OCI-LY1 (cell line): ENCODE results near the gene BMP8B.

ENCODE experiments used
- H2AFZ ChIP-seq: fragments of 200-600 bp; sonication (generic), shearing (Covaris generic); 2 replicates; pipeline ENCODE4 v1.6.0; 2014; ENCODE audit warnings: antibody characterized with exemption, mild to moderate bottlenecking, low read length
- H3F3A ChIP-seq: fragments of 200-600 bp; sonication (generic), shearing (Covaris generic); 2 replicates; pipeline ENCODE4 v1.6.0; 2014; ENCODE audit warnings: mild to moderate bottlenecking, antibody characterized with exemption, low read length, moderate library complexity; ENCODE audit not compliant: insufficient read depth
- H3K27ac ChIP-seq: fragments of 200-600 bp; sonication (generic); 2 replicates; pipeline ENCODE4 v1.5.1; 2014; ENCODE audit warnings: low read length, mixed run types, mild to moderate bottlenecking, low read depth; ENCODE audit not compliant: poor library complexity, severe bottlenecking
- H3K27me3 ChIP-seq: fragments of 200-600 bp; sonication (generic); 2 replicates; pipeline ENCODE4 v1.6.0; 2014; ENCODE audit warnings: antibody characterized with exemption, mild to moderate bottlenecking, low read length, moderate library complexity; ENCODE audit not compliant: insufficient read depth
- H3K36me3 ChIP-seq: fragments of 200-600 bp; sonication (generic); 2 replicates; pipeline ENCODE4 v1.6.1; 2014; ENCODE audit warnings: mild to moderate bottlenecking, antibody characterized with exemption, low read length, moderate library complexity, mixed read lengths; ENCODE audit not compliant: insufficient read depth
- H3K4me1 ChIP-seq: fragments of 200-600 bp; sonication (generic); 2 replicates; pipeline ENCODE4 v1.5.1; 2014; ENCODE audit warnings: mild to moderate bottlenecking, low read length, moderate library complexity; ENCODE audit not compliant: insufficient read depth, severe bottlenecking
- H3K4me2 ChIP-seq: fragments of 200-600 bp; sonication (generic), shearing (Covaris generic); 2 replicates; pipeline ENCODE4 v1.6.1; 2014; ENCODE audit warnings: low read length
- H3K4me3 ChIP-seq: fragments of 200-600 bp; sonication (generic); 2 replicates; pipeline ENCODE4 v1.5.1; 2014; ENCODE audit warnings: low read length, low read depth, mild to moderate bottlenecking, mixed read lengths; ENCODE audit not compliant: poor library complexity, severe bottlenecking
- H3K79me2 ChIP-seq: fragments of 200-600 bp; shearing (Covaris generic); 2 replicates; pipeline ENCODE4 v1.6.1; 2016; ENCODE audit warnings: mixed run types, low read length, mixed read lengths; ENCODE audit not compliant: insufficient read depth
- H3K9ac ChIP-seq: fragments of 200-600 bp; sonication (generic), shearing (Covaris generic); 2 replicates; pipeline ENCODE4 v1.6.1; 2014; ENCODE audit warnings: mild to moderate bottlenecking, low read length, mixed read lengths
- H3K9me2 ChIP-seq: fragments of 200-600 bp; sonication (generic), shearing (Covaris generic); 2 replicates; pipeline ENCODE4 v1.6.1; 2014; ENCODE audit warnings: low read depth, mild to moderate bottlenecking, low read length, mixed read lengths
- H3K9me3 ChIP-seq: fragments of 200-600 bp; shearing (Covaris generic); 2 replicates; pipeline ENCODE4 v1.6.1; 2014; ENCODE audit warnings: low read length, mixed read lengths
- H4K20me1 ChIP-seq: fragments of 200-600 bp; sonication (generic), shearing (Covaris generic); 2 replicates; pipeline ENCODE4 v1.6.0; 2016; ENCODE audit warnings: mild to moderate bottlenecking, low read length; ENCODE audit not compliant: insufficient read depth
- EZH2 ChIP-seq: fragments of 200-600 bp; sonication (generic), shearing (Covaris generic); IDR thresholded peaks from 2 replicates; pipeline ENCODE4 v1.8.0; 2017; ENCODE audit warnings: borderline replicate concordance, mixed run types, mild to moderate bottlenecking, antibody characterized with exemption, low read length, moderate library complexity, mixed read lengths
- TF ChIP-seq, protein P1 (sequence below): fragments of 200-600 bp; sonication (generic), shearing (Covaris generic); IDR thresholded peaks from 2 replicates; pipeline ENCODE4 v1.5.1; 2017; ENCODE audit warnings: mild to moderate bottlenecking, antibody characterized with exemption, low read length, moderate library complexity, mixed read lengths

The BMP8B gene

DNA sequence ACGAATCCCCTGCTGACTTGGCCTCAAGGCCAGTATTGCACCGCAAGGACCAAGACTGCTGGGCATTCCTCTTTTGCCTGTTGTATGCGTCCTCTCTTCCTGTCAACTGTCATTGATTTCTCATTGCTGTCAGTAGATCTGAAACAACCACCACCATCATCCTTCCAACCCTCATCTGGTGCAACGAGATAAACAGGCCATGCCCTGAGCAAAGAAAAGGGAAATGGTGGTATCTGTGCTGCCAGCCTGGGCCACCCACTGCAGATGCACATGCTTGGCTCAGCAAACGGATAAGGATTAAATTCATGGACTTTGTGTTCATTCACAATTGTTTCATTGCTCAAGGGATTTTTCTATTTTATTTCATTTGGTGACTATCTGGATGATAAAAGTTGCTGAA lies 31.2 kb downstream of the BMP8B start:
- H3K9ac ChIP-seq, result no peak overlapping the region
- no peaks in the 10 kb centered on the region for H3K79me2 ChIP-seq
- no peaks in the 10 kb centered on the region for H3F3A ChIP-seq
- no peaks in the 10 kb centered on the region for H4K20me1 ChIP-seq
- peaks cover 48% of the 10 kb centered on the region for H3K36me3 ChIP-seq
- no peaks in the 10 kb centered on the region for H3K27me3 ChIP-seq
- H3K4me3 ChIP-seq, result no peak overlapping the region
- TF ChIP-seq, protein P1, sequence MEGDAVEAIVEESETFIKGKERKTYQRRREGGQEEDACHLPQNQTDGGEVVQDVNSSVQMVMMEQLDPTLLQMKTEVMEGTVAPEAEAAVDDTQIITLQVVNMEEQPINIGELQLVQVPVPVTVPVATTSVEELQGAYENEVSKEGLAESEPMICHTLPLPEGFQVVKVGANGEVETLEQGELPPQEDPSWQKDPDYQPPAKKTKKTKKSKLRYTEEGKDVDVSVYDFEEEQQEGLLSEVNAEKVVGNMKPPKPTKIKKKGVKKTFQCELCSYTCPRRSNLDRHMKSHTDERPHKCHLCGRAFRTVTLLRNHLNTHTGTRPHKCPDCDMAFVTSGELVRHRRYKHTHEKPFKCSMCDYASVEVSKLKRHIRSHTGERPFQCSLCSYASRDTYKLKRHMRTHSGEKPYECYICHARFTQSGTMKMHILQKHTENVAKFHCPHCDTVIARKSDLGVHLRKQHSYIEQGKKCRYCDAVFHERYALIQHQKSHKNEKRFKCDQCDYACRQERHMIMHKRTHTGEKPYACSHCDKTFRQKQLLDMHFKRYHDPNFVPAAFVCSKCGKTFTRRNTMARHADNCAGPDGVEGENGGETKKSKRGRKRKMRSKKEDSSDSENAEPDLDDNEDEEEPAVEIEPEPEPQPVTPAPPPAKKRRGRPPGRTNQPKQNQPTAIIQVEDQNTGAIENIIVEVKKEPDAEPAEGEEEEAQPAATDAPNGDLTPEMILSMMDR, result no peak
- no peak for TF ChIP-seq EZH2
- no peak overlapping the region for H3K4me2 ChIP-seq
- no peaks in the 10 kb centered on the region for H3K4me1 ChIP-seq
- no peak overlapping the region for H2AFZ ChIP-seq
- no peak overlapping the region for H3K27ac ChIP-seq
- H3K9me3 ChIP-seq, result no peaks in the 10 kb centered on the region
- H3K9me2 ChIP-seq, result no peaks in the 10 kb centered on the region

DNA sequence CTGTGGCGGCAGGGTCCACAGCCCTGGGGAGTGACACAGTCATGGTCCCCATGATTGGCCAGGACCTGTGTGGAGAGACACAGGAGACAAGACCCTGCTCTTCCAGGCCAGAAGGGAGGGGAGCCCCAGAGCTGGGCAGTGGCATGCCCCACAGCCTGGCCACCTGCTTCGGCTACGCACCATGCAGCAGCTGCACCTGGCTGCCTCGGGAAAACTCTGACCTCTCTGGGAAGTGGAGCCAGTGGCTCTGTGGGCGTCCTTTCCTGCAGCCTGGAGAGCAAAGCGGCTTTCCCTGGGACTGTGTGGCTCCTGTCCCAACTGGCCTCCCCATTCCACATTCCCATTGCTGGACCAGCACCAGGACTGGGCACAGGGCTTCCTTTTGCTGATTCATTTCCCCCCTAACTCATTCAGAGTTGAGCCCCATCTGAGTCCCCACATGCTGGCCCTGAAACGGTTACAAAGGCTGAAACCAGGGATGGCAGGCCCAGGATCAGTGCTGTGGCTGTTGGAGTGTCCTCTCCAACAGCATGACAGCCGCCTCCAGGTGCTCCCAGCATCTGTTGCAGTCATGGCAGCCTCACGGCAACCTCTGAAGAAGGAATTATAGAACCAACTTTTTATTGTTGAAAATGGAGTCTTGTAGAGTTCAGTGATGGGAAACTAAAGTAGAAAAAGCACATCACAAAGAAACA lies 32.6 kb downstream of the BMP8B start:
- no peak overlapping the region for H3K4me3 ChIP-seq
- no peaks in the 10 kb centered on the region for H3K27me3 ChIP-seq
- no peaks in the 10 kb centered on the region for H3K9me2 ChIP-seq
- H3F3A ChIP-seq, result no peaks in the 10 kb centered on the region
- no peak overlapping the region for H3K27ac ChIP-seq
- H3K4me2 ChIP-seq, result no peak overlapping the region
- no peak overlapping the region for H3K9ac ChIP-seq
- no peak overlapping the region for H2AFZ ChIP-seq
- no peaks in the 10 kb centered on the region for H3K9me3 ChIP-seq
- H3K79me2 ChIP-seq, result no peaks in the 10 kb centered on the region
- H4K20me1 ChIP-seq, result no peaks in the 10 kb centered on the region
- no peak for TF ChIP-seq EZH2
- TF ChIP-seq, protein P1, result no peak
- H3K4me1 ChIP-seq, result no peaks in the 10 kb centered on the region
- H3K36me3 ChIP-seq, result peaks cover 62% of the 10 kb centered on the region

- Histone ChIP-seq H3K4me1 (no peaks in the 10 kb centered on the region), H3K4me2 (no peak overlapping the region), H3K27ac (no peak overlapping the region), H3K36me3 (peaks cover 73% of the 10 kb centered on the region), H3K27me3 (no peaks in the 10 kb centered on the region), H3K4me3 (no peak overlapping the region), H3F3A (no peaks in the 10 kb centered on the region), H3K79me2 (no peaks in the 10 kb centered on the region), H4K20me1 (no peaks in the 10 kb centered on the region), H3K9ac (no peak overlapping the region), H3K9me3 (no peaks in the 10 kb centered on the region), H3K9me2 (no peaks in the 10 kb centered on the region), H2AFZ (no peak overlapping the region)
- no peak for TF ChIP-seq EZH2
- TF ChIP-seq, protein P1, result no peak
These were observed 33.7 kb downstream of the BMP8B start for GRCh38 chr1:39754906-39755504.
